RKO (cell line): ENCODE results near the gene CTNND2.

Experiments used
- DNase-seq: peaks from one replicate; pipeline ENCODE4 v3.0.0-alpha.2; 2016; ENCODE audit warnings: low spot score

Gene CTNND2

DNA sequence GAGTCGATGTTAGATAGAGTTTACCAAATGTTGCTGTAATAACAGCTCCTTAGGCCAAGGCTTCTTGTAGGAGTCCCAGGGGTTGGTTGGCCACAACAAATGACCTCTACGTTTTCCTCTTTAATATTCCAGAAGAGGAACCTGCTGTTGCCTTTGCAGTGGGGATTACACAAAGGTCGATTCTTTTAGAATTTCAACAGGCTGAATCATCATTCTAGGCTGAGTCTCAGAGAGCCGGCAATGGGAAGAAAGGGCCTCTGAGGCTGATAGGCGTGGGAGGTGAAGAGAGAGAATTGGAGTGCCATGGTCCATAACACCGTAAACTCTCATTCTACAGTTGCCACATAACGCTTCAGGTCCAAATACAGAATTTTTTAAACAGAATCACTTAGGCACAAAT, 737.3 kb downstream of the CTNND2 start:
- DNase-seq: no peak

- no peak for DNase-seq
Measured at GRCh38 chr5:11164531-11165294, 739.5 kb downstream of the CTNND2 start.

GRCh38 chr5:11157132-11157531, 747.1 kb downstream of the CTNND2 start:
- DNase-seq: no peak

DNA sequence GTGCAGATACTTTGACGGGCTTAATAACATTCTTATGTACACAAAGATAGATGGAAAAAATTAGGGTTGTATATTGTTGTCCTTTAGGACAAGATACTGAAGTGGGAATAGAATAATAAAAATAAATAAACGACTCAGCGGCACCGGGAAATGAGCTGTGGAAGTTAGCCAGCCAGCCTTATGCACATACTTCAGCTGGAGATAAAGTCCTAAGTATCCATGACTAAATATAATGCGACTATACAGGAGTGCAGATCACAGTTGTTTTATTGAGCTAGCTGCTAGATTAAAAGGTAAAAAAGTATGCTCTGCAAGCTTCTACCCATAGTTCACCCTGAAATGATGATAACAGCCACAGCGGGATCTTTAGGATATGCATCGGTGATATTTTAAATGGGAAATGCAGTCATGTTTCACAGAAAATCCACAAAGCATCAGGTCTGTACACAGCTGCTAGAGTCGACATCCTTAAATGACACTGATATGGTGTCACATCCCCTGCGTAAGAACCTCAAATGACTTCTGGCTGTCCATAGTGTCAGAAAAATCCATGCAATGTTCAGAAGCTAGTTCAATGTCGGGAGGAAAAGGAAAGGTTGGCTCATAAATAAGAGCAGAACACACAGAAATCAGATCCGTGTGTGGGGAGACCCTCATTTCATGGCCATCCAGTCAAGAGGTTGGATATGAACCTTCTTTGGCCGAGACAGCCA, 750.4 kb downstream of the CTNND2 start:
- no peak for DNase-seq

DNA sequence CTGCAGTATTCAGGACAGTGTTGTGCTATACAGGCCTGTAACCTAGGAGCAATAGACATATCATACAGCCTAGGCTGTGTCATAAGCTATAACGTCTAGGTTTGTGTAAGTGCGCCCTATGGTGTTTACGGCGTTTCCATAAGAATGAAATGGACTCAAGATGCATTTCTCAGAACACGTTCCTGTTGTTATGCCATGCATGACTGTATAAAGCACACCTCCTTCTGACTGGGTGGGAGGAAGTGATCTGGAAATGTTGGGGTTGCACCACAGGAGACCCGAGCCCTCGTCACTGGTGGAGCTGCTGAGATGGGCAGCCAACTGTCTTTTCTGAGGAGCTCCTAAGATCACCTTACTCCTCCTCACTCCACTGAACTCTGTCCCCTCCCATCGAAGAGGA, 751.9 kb downstream of the CTNND2 start:
- DNase-seq: no peak

DNA sequence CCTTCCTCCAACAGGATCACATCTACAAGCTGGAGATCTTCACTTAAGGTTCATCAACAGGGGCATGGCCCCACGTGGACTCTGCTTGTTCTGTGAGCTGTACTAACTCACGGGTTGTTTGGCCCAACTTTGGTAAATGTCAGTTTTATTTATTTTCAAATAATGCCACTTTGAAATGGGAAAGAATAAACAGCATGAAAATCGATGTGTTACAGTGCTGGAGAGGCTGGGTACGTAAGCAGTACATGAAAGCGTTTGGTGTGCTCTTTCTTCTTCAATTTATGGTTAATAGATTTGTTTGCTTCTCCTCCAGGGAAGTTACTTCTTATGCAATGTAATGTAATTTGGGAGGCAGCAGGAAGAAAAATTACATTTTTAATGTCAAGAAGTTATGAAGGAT, 753.3 kb downstream of the CTNND2 start:
- DNase-seq: no peak

GRCh38 chr5:11148810-11149539, 755.3 kb downstream of the CTNND2 start:
- no peak for DNase-seq

DNA sequence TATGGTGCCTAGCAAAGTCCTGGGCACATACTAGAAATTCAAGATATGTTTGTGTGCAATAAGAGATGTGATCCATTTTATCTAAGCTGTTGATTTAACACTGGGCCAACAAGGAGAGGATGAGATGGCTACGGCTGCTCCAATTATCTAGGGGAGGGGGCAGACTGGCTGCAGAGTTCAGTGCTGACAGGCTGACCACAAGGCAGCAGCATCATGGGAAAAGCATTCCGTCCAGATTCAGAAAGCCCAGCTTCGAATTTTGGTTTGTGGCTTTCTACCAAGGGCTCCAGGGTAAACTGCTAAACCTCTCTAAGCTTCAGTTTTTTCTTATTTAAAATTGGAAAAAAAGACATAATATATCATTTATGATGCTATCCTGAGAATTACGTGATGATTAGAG, 758.1 kb downstream of the CTNND2 start:
- DNase-seq: no peak

- DNase-seq: no peak
Measured at GRCh38 chr5:11143456-11144267, 760.6 kb downstream of the CTNND2 start.

GRCh38 chr5:11139217-11139865, 764.9 kb downstream of the CTNND2 start:
- DNase-seq: no peak

- no peak for DNase-seq
Measured at GRCh38 chr5:11130131-11130530, 774.1 kb downstream of the CTNND2 start.

DNA sequence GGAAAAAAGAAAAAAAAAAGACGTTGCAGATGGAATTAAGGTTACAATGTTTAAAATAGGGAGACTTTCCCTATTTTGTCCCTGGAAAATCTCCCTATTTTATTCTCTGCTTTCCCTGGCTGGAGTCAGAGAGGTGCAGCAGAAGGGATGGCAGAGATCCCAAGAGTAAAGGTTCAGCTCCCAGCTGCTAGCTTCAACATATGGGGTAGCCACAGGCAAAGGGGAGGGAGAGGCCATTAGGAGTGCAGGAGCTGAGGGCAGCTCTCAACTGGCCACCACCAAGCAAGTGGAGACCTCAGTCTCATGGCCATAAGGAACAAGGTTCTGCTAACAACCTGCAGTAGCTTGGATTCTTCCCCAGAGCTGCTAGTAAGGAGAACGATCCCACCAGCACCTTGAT, 776.2 kb downstream of the CTNND2 start:
- DNase-seq: no peak

DNA sequence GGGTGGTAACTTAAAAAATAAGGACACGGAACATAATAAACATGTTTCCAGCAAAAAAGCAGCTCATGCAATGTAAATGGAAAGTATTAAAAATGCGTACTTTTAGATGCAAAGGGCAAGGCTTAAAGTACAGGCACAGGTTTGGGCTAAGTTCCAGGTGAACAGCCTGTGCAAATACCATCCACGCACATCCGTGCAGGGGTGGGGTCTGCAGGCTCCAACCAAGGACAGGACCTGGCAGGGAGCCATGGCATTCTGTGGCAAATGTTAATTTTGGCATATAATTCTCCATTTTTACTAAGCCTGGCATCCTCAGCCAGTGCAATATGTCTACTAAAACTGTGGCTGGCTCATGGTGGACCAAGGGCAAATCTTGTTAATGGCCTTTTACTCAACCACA, 777.4 kb downstream of the CTNND2 start:
- DNase-seq: no peak

- DNase-seq: no peak
Measured at GRCh38 chr5:11121885-11122284, 782.4 kb downstream of the CTNND2 start.

GRCh38 chr5:11110128-11110527, 794.1 kb downstream of the CTNND2 start:
- no peak for DNase-seq

DNA sequence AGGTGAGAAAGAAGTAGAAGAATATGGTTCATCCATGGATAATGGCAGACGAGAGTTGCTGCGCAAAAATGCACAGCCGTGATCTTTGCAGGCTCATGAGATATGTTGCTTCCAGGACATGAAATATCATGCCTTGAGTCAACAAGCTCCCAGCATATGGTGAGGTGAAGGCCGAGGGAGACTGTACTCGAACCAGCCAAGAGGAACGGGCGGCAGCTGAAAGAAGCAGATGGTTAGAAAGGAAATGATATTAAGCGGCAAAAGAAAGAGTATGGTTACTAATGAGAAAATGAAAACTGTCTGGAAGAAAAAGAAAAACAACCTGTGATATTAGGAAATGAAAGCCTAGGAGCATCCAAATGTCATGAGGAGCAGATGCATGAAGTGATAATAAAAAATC, 798.5 kb downstream of the CTNND2 start:
- no peak for DNase-seq

- no peak for DNase-seq
Measured at GRCh38 chr5:11104651-11105112, 799.6 kb downstream of the CTNND2 start.

DNA sequence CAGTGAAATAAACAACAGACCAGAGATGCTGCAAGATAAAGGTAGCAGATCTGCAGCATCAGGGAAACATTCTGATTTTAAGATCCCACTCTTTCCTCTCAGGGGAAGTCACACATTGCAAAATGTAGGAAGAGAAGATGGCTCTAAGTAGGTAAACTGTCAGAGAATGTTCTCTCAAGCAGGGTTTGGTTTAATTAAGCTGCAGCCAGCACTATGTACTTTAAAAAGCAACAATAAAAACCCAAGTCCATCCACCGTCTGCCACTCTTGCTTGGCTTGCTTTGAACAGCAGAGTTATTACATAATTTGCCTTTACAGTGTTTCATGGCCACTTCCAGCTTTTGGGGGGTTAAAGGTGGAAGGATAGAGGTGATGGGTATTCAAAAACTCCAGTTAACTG, 800.0 kb downstream of the CTNND2 start:
- no peak for DNase-seq

GRCh38 chr5:11084111-11084510, 820.1 kb downstream of the CTNND2 start:
- DNase-seq: no peak

DNA sequence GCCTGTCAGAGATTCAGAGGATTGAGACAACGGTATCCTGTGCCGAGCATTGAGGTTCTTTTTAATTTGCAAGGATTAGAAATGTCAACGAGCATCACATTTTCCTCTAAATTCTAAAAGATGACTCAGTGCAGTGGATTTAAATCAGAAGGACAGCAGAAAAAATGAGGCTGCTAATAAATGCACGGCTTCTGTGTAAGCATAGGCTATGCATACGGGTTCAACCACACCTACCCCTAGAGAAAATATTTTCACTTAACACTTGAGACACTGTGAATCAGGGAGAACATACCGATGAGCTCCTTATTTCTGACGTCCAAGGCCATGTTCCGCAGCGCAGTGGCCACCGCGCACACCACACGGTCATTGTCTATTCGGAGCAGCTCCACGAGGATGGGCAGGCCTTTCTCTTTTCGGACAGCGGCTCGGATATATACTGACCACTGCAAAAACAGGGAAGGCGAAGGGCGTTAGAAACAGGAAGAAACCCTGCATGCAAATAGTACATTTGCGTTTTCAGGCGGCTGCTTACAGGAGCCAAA, 821.8 kb downstream of the CTNND2 start:
- no peak for DNase-seq

DNA sequence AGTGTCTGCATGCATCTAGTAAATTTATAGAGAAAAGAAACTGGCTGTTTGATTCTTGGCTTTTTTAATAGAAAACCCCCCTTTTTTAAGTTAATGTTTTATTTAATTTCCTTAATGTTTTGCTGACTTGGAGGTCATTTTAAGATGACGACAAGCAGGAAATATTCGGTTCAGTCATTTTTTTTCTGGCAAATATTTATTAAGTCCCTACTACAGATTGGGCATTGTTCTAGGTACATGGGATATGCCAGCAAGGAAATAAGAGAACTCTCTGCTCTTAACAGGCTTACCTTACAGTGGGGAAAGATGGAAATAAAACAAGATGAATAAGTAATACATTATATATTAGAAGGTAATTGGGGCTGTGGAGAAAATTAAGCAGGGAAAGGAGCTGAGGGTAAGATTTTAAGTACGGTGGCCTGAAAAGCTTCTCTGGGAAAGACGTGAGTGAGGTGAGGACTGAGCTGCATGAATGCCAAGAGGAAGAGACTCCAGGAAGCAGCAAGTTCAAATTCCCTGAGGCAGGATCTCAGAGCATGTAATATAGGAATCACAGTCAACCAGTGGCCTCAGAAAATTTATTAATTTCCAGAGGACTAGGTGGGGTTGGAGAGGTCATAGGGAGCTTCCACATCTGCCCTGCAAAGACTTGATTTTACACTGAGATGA, 827.2 kb downstream of the CTNND2 start:
- DNase-seq: no peak
